Muscle layer of duodenum (tissue), 2 donors: ENCODE results near the gene PPFIA4.
"Not testable (repeated sequence)": the region's sequence is repeated elsewhere in the genome, so short reads cannot be mapped to it uniquely, and the experiment has no call there.

ENCODE experiments used
- H3K27ac ChIP-seq: one replicate; pipeline ENCODE4 v1.7.0; 2013; ENCODE audit warnings: mild to moderate bottlenecking, low read length
- H3K27me3 ChIP-seq: one replicate; pipeline ENCODE4 v1.7.0; 2013; ENCODE audit warnings: low read depth, mild to moderate bottlenecking, control low read depth, low read length
- H3K36me3 ChIP-seq, 2 donors: one replicate each; pipeline ENCODE4 v1.7.0; 2013; ENCODE audit warnings: low read length in 2 of 2, control low read depth in 1 of 2, mild to moderate bottlenecking in 1 of 2; ENCODE audit not compliant: insufficient read depth in 2 of 2, control insufficient read depth in 1 of 2
- H3K4me1 ChIP-seq, 2 donors: one replicate each; pipeline ENCODE4 v1.7.0; 2013; ENCODE audit warnings: low read length in 2 of 2, mild to moderate bottlenecking in 2 of 2, control low read depth in 1 of 2, moderate library complexity in 1 of 2; ENCODE audit not compliant: insufficient read depth in 2 of 2, control insufficient read depth in 1 of 2
- H3K4me3 ChIP-seq, 2 donors: one replicate each; pipeline ENCODE4 v1.7.0; 2013; ENCODE audit warnings: low read length in 2 of 2, low read depth in 1 of 2, mild to moderate bottlenecking in 1 of 2
- H3K9me3 ChIP-seq, 2 donors: one replicate each; pipeline ENCODE4 v1.7.0; 2013; ENCODE audit warnings: low read length in 2 of 2, control low read depth in 1 of 2, mild to moderate bottlenecking in 1 of 2; ENCODE audit not compliant: control insufficient read depth in 1 of 2
- donor health status: healthy.

Gene PPFIA4

DNA sequence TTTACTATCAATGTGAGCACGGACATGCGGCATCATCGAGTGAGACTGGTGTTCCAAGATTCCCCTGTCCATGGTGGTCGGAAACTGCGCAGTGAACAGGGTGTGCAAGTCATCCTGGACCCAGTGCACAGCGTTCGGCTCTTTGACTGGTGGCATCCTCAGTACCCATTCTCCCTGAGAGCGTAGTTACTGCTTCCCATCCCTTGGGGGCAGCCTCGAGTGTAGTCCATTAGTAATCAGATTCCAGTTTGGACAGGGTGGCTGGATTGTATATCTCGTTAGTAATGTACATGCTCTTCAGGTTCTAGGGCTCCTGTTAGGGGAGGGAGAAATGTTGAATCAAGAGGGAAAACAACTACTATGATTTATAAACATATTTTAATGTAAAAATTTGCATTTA lies 3.4 kb upstream of the PPFIA4 start:
- not testable (repeated sequence) for H3K27me3 ChIP-seq, H3K27ac ChIP-seq, H3K9me3 ChIP-seq, H3K4me3 ChIP-seq
- Histone ChIP-seq H3K36me3 (peaks cover 44 to 66% of the 10 kb centered on the region in 2 donors), H3K4me1 (peaks cover 0 to 12% of the 10 kb centered on the region in 2 donors)

- Histone ChIP-seq H3K27me3 (no peaks in the 10 kb centered on the region), H3K9me3 (no peaks in the 10 kb centered on the region), H3K27ac (no peak overlapping the region), H3K4me3 (peak overlapping the region; percentile 47 to 70), H3K4me1 (peaks cover 0 to 20% of the 10 kb centered on the region in 2 donors), H3K36me3 (peaks cover 25 to 40% of the 10 kb centered on the region in 2 donors)
Observed at GRCh38 chr1:203025686-203026030, 633 bp upstream of the PPFIA4 start.

GRCh38 chr1:203026666-203027663 lies 674 bp downstream of the PPFIA4 start:
- peaks cover 13 to 27% of the 10 kb centered on the region in 2 donors for H3K36me3 ChIP-seq
- H3K27ac ChIP-seq = no peak overlapping the region
- no peaks in the 10 kb centered on the region for H3K9me3 ChIP-seq
- no peaks in the 10 kb centered on the region for H3K27me3 ChIP-seq
- H3K4me1 ChIP-seq = peaks cover 0 to 20% of the 10 kb centered on the region in 2 donors
- H3K4me3 ChIP-seq = peak overlapping the region; percentile 65 to 70

DNA sequence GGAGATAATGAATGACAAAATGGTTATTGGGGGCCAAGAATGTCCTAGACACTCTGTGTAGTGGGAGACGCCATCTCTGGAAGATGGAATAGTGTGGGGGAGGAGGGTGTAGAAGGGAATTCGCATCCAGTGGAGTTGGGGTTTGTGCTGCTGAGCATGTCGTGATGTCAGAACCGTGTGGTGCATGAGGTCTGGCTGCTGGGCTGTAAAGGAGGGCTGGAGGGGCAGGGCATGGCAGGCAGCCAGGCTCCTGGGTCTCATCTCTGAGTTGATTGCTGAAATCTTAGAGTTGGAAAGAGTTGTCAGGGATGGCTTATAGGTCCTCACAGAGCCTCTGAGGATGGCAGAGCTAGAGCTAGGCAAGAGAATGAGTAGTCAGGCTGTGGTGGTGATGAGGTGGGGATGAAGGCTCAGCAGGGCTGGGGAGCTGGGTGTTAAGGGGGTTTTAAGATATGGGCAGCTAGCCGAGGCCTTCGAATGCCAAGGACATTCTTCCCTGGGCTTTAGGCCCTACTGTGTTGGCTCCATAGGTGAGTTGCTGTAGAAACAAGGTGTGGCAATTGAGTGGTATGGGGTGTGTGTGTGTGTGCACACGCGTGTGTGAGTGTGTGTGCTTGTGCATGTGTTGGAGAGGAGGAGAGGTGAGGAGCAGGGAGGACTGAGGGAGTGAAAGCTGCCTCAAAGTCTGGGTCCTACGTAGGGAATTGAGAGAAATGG lies 1.9 kb downstream of the PPFIA4 start:
- Histone ChIP-seq H3K27ac (no peak overlapping the region), H3K36me3 (peaks cover 12 to 18% of the 10 kb centered on the region in 2 donors), H3K27me3 (no peaks in the 10 kb centered on the region), H3K4me1 (peaks cover 0 to 20% of the 10 kb centered on the region in 2 donors), H3K4me3 (no peak overlapping the region), H3K9me3 (no peaks in the 10 kb centered on the region)

DNA sequence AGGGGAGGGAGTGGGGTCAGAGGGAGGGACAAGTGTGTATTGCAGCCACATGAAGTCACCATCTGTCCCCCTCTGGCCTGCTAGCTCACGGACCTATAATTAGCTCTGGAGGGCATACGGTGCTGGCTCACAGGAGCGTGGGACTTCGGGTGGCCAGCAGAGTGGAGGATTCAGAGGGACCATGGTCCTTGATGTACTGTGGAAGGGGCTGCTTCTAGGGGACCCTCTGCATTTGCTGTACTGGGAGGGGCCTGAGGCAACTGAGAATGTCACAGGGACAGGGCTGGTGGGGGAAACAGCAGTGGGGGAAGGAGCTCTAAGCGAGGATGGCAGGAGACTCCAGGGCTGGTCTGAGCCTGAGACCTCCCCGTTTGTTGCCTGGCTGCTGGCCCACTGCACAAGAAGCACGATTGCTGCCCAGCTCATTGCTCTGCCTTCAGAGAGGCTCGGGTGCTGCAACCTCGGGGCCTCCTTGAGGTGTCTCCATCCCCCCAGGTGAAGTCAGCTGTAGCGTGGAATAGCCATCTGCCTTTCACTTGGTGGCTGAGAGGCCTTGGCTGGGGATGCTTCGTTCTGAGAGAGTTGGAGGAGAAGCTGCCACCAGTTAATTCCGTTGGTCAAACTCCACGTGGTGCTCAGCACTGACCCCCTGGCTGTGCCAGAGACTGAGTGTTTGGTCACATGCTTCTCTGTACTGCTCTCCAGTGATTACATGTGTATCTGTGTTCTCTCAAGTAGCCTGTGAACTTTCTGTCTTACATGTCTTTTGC lies 2.7 kb downstream of the PPFIA4 start:
- H3K36me3 ChIP-seq = peaks cover 5 to 11% of the 10 kb centered on the region in 2 donors
- peaks cover 0 to 20% of the 10 kb centered on the region in 2 donors for H3K4me1 ChIP-seq
- H3K27ac ChIP-seq = no peak overlapping the region
- H3K9me3 ChIP-seq = no peaks in the 10 kb centered on the region
- H3K27me3 ChIP-seq = no peaks in the 10 kb centered on the region
- H3K4me3 ChIP-seq = no peak overlapping the region

- Histone ChIP-seq H3K27me3 (no peaks in the 10 kb centered on the region), H3K4me1 (peaks cover 0 to 17% of the 10 kb centered on the region in 2 donors), H3K4me3 (no peak overlapping the region), H3K9me3 (no peaks in the 10 kb centered on the region), H3K36me3 (no peaks in the 10 kb centered on the region), H3K27ac (no peak overlapping the region)
Observed at GRCh38 chr1:203031467-203031866, 5.2 kb downstream of the PPFIA4 start.

DNA sequence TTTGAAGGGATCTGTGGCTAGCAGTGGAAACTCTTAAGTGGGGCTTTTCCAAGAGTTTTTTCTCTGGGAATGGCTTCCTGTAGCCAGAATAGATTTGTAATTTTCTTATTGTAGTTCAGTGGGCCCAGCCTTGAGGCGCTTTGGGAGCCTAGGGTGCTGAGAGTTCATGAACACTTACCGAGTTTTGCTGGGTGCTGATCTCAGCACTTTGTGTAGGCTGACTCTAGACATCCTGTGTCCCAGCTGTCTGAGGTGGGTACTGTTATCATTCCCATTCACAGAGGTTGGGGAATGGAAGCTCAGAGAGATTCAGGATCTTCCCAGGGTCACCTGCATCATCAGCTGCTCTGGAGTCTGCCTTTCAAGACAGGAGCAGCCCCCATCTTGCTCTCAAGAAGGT lies 7.0 kb downstream of the PPFIA4 start:
- Histone ChIP-seq H3K27ac (no peak overlapping the region), H3K27me3 (peaks cover 4% of the 10 kb centered on the region), H3K9me3 (no peaks in the 10 kb centered on the region), H3K36me3 (no peaks in the 10 kb centered on the region), H3K4me1 (peaks cover 0 to 20% of the 10 kb centered on the region in 2 donors), H3K4me3 (no peak overlapping the region)

DNA sequence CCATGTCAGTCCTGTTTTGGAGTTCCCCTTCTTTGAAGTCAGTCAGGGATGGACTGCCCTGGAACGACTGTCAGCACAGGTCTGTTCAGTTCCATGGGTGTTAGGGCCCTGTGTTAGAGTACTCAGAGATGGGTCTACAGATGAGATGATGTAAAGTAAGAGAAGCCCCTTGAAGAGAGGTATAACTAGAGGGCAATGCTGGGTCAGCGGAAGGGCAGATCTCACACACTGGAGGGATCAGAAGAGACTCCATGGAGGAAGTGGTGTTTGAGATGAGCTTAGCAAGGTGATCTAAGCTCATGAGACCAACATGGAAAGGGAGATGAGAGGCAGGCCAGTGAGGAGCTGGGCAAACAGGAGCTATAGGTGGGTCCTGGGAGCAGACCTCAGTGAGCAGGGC lies 7.6 kb downstream of the PPFIA4 start:
- no peaks in the 10 kb centered on the region for H3K9me3 ChIP-seq
- H3K27ac ChIP-seq = no peak overlapping the region
- peaks cover 0 to 23% of the 10 kb centered on the region in 2 donors for H3K4me1 ChIP-seq
- H3K4me3 ChIP-seq = no peak overlapping the region
- no peaks in the 10 kb centered on the region for H3K36me3 ChIP-seq
- peaks cover 4% of the 10 kb centered on the region for H3K27me3 ChIP-seq

- no peak overlapping the region for H3K27ac ChIP-seq
- H3K9me3 ChIP-seq = no peaks in the 10 kb centered on the region
- H3K27me3 ChIP-seq = peaks cover 5% of the 10 kb centered on the region
- peaks cover 0 to 25% of the 10 kb centered on the region in 2 donors for H3K4me1 ChIP-seq
- H3K36me3 ChIP-seq = no peaks in the 10 kb centered on the region
- H3K4me3 ChIP-seq = no peak overlapping the region
Observed at GRCh38 chr1:203034422-203035110, 8.3 kb downstream of the PPFIA4 start.

DNA sequence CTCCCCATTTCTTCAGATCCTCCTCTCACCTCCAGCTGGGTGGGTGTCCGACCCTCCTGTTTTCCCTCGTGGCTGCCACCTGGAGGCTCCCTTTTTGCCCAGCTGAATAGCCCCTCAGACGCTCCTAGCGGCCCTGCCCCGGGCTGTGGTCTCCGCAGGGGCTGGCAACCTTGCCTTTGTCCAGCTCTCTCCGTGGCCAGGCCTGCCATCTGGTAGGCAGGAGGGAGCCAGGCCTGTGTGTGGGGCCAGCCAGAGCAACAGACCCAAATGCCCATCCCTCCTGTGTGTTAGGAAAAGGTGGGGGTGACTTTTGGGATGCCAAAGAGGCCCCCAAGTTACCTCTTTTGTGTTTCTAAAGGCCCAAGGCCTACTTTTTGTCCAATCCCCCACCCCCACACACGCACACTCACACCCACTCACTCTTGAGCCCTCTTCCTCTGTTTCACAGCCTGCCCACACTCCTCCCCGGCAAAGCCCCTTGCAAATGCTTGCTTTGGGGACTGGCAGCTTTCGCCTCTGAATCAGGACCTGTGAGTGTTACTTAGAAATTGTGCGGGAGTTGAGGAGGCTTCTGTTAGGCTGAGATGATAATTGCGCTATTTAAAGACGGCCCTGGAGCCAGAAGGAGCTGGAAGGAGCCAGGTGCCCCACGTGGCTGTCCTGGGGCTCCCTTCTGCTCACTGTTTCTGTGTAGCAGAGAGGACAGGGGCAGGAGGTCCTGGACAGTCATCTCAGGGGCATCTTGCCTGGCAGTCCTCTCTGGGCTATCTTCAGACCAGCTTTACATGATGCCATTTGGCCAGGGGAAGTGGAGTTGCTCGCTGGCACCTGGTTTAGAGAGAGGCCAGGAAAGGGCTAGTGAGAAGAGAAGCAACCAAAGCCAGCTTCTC lies 9.1 kb downstream of the PPFIA4 start:
- no peak overlapping the region for H3K4me3 ChIP-seq
- no peaks in the 10 kb centered on the region for H3K36me3 ChIP-seq
- H3K9me3 ChIP-seq = no peaks in the 10 kb centered on the region
- H3K4me1 ChIP-seq = peaks cover 0 to 25% of the 10 kb centered on the region in 2 donors
- no peak overlapping the region for H3K27ac ChIP-seq
- peaks cover 7% of the 10 kb centered on the region for H3K27me3 ChIP-seq
